Activated T-cell treated with anti-CD3 and anti-CD28 coated beads, Interleukin-2, amount 50 U/mL, for 48 hours (primary cell): ENCODE results near the gene ERCC4.

Source experiments
- DNase-seq, 2 experiments: peaks; one replicate each; pipeline ENCODE4 v3.0.0-alpha.2; 2020

Gene ERCC4

DNA sequence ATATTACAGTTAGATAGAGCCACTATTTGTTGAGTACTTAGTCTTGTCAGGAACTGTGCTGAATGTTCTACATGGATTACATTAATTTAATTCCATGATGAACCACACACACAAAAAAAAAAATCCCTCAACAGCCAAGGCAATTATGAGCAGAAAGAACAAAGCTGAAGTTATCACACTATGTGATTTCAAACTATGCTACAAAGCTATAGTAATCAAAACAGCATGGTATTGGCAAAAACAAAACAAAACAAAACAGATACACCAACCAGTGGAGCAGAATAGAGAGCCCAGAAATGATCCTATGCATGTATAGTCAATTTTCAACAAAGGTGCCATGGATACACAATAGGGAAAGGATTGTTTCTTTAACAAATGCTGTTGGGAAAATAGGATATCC, 8.1 kb upstream of the ERCC4 start:
- no peak for DNase-seq

GRCh38 chr16:13912891-13913290, 7.1 kb upstream of the ERCC4 start:
- DNase-seq = no peak

DNA sequence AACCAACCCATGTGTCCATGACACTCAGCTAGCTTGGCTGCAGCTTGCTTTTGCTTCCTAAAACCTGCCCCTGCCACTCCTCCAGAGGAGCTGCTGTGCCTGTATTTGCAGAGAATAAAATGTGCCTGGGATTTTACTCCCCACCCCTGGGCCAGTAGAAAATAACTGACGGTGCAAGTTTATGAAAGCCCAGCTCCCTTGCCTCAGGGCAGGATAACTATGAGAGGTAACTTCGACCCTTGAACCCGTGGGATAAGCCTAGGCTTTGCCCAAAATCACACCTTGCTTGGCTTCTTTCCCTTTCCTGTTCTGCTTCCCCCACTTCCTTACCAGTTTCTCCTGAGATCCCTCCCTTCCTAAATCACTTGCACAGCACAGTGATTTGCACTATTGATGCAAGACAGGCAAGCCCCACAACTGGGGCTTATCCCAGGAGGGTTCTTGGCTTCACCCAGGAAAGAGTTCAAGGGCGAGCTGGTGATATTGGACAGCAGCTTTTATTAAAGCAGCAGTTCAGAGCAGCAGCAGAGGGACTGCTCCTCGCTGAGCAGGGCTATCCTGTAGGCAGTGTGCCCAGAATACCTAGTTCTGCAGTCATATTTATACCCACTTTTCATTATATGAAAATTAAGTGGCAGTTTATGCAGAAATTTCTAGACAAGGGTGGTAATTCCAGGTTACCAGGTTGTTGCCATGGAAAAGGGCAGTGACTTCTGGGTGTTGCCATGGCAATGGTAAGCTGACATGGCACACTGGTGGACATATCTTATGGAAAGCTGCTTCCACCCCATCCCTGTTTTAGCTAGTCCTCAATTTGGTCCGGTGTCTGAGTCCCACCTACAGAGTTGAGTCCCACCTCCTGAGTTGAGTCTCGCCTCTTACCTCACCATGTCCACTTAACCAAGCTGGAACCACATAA, 6.3 kb upstream of the ERCC4 start:
- DNase-seq = no peak

DNA sequence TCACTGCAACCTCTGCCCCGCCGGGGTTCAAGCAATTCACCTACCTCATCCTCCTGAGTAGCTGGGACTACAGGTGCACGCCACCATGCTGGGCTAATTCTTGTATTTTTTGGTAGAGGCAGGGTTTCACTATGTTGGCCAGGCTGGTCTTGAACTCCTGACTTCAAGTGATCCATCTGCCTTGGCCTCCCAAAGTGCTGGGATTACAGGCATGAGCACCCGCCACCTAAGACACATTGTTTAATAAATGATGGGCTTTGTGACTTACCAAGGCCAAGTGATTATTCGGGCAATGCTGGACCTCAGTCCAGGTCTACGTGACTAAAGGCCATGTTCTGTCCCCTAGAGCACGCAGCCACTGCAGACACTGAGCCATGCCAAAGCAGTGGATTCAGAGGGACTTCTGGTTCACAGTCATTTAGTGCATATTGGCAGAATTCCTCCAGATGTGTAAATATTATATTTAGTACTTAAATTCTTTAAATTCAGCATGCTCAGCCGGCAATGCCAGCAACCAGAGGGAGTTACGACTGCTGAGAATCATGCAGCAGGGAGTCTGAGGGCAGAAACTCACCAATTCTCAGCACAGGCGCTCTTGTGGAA, 4.8 kb upstream of the ERCC4 start:
- DNase-seq = no peak

- no peak for DNase-seq
Observed at GRCh38 chr16:13919330-13919682, 648 bp upstream of the ERCC4 start.

- no peak for DNase-seq
Observed at GRCh38 chr16:13920510-13920818, 510 bp downstream of the ERCC4 start.

- no peak for DNase-seq
Observed at GRCh38 chr16:13921328-13921727, 1.4 kb downstream of the ERCC4 start.

DNA sequence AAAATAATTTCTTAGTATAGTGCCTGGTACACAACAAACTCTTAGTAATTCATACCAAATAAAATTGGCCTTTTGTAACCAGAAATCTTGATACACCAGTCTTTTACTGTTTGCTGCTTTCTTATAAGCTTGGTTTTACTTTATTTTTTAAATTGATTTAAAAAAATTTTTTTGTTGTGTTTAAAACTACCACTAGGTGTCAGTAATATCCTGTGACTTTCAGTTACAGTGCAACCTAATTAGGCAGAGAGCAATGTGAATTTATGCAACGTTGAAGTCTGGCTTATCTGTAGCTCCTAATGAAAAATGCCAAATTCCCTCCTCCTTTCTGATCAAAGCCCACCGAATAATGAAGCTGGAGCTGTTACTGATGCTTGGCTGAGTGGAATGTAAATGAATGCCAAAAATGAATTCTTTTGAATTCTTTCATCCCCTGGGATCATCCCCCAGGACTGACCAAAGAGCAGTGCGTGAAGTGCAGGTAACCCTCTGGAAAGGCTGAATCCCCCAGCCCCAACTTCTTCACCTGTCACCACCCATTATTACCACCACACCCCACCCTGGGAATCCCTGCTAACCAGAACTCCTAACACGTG, 3.8 kb downstream of the ERCC4 start:
- no peak for DNase-seq

- no peak for DNase-seq
Observed at GRCh38 chr16:13926464-13926863, 6.5 kb downstream of the ERCC4 start.

- DNase-seq = no peak
Observed at GRCh38 chr16:13926891-13927290, 6.9 kb downstream of the ERCC4 start.

DNA sequence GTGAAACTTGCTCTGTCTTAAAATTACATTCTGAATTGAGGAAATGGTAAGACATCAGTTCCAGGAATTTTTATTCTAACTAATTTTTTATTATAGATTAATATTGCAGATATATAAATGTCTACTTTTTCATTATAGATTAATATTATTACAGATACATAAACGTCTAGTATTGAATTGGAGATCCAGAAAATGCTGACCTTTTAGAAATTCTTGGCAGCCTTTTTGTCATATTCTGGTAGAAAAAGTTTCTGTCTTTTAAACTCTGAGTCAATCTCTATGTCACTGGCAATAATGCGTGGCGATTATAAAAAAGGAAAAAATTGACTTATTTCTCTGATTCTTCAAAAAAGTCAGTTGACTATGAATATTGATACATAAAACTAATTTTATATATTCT, 8.7 kb downstream of the ERCC4 start:
- DNase-seq = no peak

DNA sequence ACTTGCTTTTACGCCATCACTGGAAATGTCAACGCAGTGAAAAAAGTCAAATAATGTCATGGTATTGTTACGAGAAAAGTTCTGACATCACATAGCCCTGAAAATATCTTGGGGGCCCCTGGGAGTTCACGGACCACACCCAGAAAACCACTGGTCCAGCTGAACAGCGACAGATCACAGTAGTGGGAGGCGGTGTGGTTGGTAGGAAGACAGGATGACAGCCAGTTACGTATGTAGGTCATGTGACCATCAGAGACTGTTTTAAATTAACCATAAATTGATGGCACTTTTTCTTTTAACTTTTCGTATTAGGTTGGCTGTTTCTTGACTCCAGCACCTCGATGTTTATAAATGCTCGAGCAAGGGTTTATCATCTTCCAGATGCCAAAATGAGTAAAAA, 11.9 kb downstream of the ERCC4 start:
- no peak for DNase-seq

DNA sequence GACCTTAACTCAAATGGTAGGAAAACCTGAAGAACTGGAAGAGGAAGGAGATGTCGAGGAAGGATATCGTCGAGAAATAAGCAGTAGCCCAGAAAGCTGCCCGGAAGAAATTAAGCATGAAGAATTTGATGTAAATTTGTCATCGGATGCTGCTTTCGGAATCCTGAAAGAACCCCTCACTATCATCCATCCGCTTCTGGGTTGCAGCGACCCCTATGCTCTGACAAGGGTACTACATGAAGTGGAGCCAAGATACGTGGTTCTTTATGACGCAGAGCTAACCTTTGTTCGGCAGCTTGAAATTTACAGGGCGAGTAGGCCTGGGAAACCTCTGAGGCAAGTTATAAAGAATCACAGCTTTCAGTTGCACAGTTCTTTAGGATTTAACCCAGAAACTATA, 15.5 kb downstream of the ERCC4 start:
- DNase-seq = peak; percentile 52 to 53

DNA sequence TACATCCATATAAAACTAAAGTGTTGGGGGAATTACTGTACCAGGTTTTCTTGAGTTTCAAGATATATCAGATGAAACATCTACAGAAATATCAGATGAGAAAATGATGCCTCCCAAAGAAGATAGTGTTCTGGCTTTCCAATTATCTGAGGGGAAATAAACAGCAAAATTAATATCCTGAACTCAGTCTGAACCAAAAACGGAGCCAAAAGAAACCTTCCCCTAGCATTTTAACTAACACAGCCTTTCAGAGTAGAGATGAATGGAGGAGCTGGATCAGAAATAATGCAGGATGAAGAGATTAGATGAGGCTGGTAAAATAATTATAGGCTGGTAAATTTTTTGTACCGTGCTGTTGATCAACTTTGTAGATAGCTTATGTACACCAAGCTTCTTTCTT, 16.2 kb downstream of the ERCC4 start:
- no peak for DNase-seq

GRCh38 chr16:13936596-13937081, 16.7 kb downstream of the ERCC4 start:
- no peak for DNase-seq

GRCh38 chr16:13937411-13937810, 17.5 kb downstream of the ERCC4 start:
- no peak for DNase-seq

- DNase-seq = no peak
Observed at GRCh38 chr16:13938480-13938879, 18.5 kb downstream of the ERCC4 start.

- no peak for DNase-seq
Observed at GRCh38 chr16:13939821-13940220, 19.9 kb downstream of the ERCC4 start.

DNA sequence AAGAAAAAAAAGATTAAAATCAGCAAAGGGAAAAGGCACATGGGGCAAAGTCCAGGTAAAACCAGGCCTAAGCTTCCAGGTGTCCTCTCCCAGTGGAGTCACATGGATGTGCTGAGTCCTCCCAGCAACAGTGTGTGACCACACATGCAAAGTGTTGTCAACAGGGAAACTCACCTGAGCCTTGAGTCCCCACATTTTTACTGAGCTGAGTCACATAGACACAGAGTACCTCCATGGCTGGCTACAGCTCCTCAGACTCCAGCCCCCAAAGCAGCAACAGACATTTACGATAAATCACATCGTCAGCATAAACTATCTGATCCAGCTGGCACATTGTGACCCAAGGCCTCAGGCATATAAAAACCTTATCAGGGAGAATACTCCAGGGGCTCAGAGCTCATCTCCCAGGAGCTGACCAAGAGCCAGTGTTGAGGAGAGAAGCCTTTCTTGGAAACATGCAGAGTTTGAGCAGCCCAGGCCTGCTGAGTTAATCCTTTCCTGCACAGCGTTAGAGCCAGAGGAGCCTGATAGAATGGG, 20.5 kb downstream of the ERCC4 start:
- no peak for DNase-seq

DNA sequence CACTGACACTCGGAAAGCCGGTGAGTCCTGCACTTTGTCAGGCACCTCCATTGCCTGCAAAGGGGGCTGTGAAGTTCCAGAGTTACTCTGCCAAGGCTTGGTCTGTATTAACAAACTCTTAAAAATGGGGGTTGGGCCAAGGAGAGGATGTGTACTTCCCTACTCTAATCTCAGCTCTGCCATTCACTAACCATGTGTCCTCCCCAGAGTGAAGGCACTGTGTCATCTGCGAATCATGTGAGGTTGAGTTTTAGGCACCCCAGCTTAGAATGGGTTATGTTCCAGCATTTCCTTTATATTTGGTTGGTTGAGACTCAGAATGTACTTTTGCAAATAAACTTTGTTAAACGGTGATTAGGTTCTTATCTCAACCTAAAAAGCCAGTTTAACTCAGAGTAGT, 24.9 kb downstream of the ERCC4 start:
- DNase-seq = no peak

GRCh38 chr16:13945744-13946485, 26.0 kb downstream of the ERCC4 start:
- DNase-seq = no peak

GRCh38 chr16:13948086-13948485, 28.1 kb downstream of the ERCC4 start:
- DNase-seq = no peak

DNA sequence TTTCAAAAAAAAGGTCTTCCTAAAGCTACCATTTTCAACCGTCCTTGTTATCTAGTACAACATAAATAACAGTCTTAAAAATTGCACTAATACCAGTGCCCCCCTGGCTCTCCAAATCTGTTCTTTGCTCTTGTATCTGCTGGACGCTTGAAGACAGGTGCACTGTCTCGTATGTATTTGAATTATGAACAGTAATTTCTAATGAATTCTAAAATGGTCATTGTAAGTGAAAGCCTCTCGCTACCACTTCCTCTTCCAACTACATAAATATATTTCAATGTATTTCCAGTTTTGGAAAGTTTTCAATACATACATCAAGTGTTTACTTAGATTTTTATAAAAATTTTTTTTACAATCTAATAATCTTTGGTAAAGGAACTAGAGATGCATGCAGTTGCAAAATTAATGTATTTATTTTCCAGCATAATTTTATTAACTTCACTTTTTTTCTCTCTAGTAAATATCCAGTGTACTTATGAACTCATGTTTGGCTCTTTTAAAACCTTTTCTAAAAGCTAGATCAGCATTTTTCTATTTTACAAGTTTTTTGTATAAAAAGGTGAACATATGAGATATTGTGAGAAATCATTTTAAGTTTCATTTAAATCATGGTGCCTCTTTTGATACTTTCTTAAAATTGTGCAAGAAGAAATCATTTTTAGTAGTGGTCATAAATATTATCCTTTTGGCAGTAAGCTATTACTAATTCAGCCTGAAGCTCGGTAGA, 31.0 kb downstream of the ERCC4 start:
- DNase-seq = no peak
